GM18517 (cell line): Measurements from ENCODE around the gene SIKE1.
A peak's percentile ranks its signal among the peaks of the same experiment; 100 is the strongest.
"Not testable (repeated sequence)": the region's sequence is repeated elsewhere in the genome, so short reads cannot be mapped to it uniquely, and the experiment has no call there.

Source experiments
- ATAC-seq: cut with Tn5 transposase; IDR thresholded peaks from one replicate; pipeline ENCODE4 v1.9.1; 2021; ENCODE audit warnings: mild to moderate bottlenecking, moderate library complexity; ENCODE audit not compliant: unreplicated experiment

Gene SIKE1

DNA sequence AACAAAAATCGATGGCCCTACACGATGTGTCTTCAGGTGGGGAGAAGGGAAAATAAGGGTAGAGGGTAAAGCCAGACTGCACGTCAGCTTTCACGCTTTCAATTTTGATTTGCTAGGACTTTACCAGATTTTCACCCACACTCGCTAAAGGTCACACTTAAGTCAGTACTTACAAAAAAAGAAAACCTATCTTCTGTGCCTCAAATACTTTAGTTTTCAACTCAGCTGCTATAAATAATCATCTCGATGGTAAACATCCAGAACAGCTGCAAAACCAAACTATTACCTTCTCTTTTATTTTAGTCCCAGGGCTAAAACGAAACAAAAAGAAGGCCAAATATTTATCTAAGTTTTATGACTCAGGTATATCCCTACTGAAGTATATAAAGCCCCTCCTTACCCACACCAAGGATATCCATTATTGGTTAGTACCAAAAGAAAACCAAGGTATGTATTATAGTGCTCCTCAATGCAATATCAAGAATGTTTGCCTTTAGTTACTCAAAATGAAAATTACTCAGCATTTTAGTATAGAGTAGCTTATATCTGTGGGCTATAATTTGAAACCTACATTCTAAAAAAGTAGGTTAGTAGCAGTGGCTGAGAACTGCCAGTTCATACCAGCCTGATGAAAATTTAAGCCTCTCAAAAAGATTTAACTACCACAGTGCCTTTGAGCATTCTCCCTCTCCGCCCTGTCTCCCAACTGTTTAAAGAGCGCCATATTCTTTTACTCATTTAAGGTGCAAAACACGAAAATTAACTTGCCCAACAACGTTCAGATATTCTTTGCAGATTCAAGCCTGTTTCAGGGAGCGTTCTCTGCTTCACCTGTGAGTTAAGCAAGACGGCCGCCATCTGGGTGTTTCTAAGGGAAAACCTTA lies 24.2 kb downstream of the SIKE1 start:
- ATAC-seq = peak; percentile 69

DNA sequence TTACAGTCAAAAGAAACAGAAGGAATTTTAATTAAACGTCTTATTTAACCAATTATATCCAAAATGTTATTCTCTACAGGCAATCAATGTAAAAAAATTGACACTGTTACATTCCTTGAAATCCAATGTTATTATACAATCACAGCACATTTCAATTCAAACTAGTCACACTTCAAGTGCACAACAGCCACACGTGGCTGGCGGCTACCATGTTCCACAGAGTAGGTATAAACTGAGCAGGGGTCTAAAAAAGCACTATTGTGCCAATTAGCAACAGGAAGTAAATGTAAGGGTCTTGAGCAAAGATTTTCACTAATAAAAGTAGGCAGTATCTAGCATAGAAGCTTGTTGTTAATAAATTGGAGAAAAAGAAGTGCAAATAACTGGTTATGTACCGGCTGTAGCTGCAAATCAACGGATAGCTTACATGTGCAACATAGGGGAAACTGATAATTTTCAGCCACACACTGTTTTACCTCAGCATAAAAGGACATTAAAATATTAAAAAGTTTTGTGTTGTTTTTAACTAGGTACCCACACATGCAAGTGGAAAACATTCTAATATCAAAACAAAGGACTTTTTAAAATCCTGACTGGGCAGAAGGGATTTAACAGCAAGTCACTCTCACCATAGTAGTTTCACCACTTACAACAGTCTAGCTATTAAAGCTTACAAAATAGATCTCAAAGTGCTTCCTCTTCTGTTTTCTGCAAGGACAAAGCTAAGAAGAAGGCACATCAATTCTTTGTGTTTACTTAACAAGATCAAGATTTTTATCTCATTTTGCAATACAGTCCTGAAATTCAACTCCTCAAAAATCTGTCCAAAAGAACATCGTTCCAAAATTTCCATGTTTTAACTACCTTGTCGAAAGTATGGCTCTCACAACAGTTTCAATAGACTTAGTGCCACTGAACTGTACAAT lies 25.2 kb downstream of the SIKE1 start:
- no peak for ATAC-seq

- not testable (repeated sequence) for ATAC-seq
These were observed 26.8 kb downstream of the SIKE1 start for GRCh38 chr1:114753702-114754101.

DNA sequence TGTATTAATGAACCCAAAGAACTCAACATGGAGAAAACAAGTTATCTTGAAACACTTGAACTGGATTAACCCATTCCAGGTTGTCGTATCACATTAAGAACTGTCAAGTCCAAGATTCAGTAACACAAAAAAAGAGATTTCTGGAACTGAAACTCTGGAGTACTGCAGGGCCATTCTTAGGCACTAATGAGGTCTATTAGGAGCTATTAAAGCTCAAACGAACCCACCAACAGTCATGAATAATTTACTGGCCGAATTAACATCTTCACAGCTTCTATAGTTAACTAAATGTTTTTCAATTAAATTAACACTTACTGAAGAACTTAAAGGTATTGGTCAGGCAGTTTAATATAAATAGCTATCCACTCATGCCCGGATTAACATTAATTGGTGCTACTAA lies 27.3 kb downstream of the SIKE1 start:
- no peak for ATAC-seq

- ATAC-seq = no peak
These were observed 29.7 kb downstream of the SIKE1 start for GRCh38 chr1:114750780-114751179.

GRCh38 chr1:114749835-114750234 lies 30.6 kb downstream of the SIKE1 start:
- no peak for ATAC-seq

DNA sequence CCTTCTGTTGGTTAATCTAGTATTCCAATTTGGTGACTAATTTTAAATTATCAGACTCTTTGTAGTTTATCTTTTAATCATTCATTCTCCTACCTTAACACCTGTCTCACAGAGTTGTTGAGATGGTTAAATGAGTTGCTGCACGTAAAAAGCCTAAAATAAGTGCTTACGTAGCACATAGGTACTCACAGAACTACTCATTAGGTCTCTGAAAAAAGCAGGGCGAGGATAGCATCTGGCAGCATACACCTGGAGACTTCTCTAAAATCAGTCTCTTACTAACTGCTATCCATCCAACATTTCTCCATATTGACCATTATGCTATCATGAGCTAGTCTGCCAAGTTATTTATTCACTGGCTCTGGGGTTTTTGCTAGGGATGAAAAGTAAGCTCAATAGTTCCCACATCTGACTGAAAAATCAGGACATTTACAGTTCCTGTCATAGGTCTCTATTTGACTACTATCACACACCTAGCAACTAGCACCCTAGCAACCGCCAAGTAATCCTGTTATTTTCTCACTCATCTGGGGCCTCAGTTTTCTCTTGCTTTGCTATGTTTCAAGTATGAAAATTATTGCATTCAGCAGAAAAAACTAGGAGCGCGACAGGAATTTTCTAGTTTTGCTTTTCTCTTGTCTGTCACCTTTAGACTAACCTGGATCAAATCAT lies 33.9 kb downstream of the SIKE1 start:
- ATAC-seq = no peak

- no peak for ATAC-seq
These were observed 35.2 kb downstream of the SIKE1 start for GRCh38 chr1:114745291-114745690.

- no peak for ATAC-seq
These were observed 38.3 kb downstream of the SIKE1 start for GRCh38 chr1:114741963-114742746.

GRCh38 chr1:114740331-114740730 lies 40.2 kb downstream of the SIKE1 start:
- no peak for ATAC-seq

DNA sequence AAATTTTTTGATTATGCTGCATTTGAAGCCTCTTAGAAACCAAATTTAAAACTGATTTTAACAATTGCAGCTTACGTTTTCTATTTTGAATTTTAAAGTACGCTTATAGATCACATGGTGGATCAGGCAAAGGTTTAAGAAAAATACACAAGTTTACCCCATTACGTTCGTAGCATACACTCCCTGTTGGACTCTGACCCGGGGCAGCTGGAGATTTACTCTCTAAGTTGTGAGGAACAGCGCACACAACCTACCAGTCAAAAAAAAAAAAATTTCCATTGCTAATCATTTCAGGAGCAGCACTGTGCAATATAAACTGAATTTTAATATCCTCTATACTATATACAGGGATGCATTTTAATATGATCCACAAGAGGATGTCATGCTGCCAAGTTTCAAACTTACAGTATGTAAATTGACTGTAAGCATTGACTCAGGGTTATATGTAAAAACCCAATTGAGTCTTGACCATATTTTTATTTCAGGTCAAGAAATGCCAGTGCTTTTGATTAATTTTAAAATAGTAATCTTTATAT lies 43.1 kb downstream of the SIKE1 start:
- ATAC-seq = no peak

DNA sequence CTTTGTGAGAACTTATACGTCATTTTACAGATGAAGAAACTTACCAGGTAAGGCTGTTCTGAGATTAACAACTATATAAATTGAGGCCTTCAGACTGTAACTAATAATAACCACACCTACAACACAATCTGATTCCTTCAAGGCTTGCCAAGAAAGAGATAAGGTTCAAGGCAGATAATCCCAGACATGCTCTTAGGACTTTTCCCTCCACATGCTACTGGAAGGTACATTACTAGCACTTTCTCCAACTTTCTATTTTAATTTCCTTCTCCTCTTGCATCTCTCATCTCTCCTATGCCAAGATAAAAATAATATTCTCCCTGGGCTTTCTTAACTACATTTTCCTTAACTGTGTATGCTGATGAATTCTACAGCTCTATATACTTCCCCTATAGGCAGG lies 45.0 kb downstream of the SIKE1 start:
- no peak for ATAC-seq

GRCh38 chr1:114729782-114730181 lies 50.7 kb downstream of the SIKE1 start:
- no peak for ATAC-seq

DNA sequence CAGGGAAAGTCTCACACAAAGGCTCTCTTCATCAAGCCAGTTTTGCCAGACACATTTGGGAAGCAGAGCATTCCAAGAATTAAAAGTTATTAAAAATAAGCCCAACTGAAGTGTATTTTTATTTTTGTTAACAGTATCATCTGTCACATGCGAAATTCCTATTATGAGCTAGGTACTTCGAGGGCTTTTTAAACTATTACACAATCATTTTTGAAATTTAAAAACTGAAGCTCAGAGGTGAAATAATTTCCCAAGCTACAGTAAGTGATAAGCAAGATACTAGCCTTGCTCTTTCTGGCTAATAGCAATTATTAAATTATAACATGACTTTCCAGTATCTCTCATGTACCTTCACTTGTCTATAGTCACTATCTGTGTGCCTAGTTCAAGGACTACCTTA lies 51.9 kb downstream of the SIKE1 start:
- no peak for ATAC-seq

DNA sequence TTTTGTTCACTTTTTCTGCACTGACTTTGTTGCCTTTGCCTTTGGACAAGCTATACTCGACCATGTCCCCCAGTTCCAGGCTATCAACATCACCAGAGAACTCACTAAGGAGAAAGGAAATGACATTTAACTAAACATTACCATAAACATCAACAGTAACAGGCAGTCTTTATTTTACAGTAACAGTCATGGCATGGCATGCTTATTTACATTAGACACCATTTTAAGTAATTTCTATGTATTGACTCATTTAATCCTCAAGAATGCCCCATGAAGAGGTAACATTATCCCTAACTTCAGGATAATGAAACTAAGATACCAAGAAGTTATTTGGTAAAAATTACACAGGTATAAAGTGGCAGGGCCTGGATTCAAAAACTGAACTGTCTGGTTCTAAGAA lies 55.3 kb downstream of the SIKE1 start:
- ATAC-seq = no peak

DNA sequence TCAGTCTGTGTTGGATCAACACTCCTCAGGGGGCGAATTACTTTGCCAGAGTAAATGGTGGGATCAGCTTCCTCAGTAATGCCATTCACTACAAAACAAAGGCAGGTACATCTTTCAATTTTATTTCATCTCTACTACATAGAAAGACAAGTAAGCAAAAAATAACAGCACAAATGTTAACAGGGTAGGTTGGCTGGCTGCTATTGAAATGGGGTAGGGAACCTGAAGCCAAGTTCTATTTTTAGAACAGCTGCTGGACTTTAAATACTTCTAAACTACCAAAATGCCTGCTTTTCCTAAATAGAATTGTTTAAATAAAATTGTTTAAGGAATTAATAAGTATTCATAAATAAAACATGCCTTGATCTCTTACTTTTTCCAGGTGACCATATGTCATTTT lies 56.6 kb downstream of the SIKE1 start:
- ATAC-seq = no peak

DNA sequence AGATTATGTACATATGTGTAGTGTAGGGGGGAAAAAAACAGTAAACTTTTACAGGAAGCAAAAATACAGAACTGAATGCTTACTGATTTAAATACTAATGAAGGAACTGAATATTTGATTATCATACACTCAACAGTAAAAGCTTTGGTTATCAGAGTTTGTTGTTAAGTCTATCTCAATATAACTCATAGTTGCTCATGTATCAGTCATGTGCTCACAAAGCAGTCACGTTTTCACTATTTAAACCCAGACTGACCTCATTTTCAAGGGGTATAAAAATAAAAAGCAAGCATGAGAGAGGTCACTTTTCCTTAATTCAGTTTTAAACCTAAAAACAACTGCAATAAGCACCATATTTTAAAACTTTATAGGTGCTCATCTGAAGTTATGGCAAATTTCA lies 57.0 kb downstream of the SIKE1 start:
- ATAC-seq = no peak

GRCh38 chr1:114720492-114720891 lies 60.0 kb downstream of the SIKE1 start:
- no peak for ATAC-seq
